T-cell (primary cell): ENCODE data around the gene C20orf204. TPM values are rescaled to one million over a fixed set of nuclear protein-coding genes. Genes with fewer than 3 reads are reported as not detected.

Experiments used
- ATAC-seq, 4 experiments: fragments of 200-7000 bp in 3 of 4; fragments of 150-1000 bp in 1 of 4; cut with Tn5 transposase; replicated peaks in 1 of 4; 1 replicate in 3 of 4; 2 replicates in 1 of 4; pipeline ENCODE4 v1.10.0; 2021; ENCODE audit warnings: moderate library complexity in 3 of 4, mild to moderate bottlenecking in 2 of 4, moderate number of reproducible peaks in 1 of 4
- CTCF ChIA-PET, 2 donors: fragments of 300-600 bp; sonication (Branson Sonifier 250); formaldehyde crosslinking; loops; one replicate each; lab custom pipeline; 2022; ENCODE audit warnings: antibody characterized with exemption in 2 of 2; lab: Charles Lee
- POLR2A ChIA-PET, 2 donors: fragments of 300-600 bp; sonication (Branson Sonifier 250); formaldehyde crosslinking; loops; one replicate each; lab custom pipeline; 2022; ENCODE audit warnings: antibody characterized with exemption in 2 of 2; lab: Charles Lee
- DNase-seq, 35 experiments: peaks; one replicate each; pipeline versions ENCODE4 v3.0.0 to v3.0.0-alpha.2; 2013 to 2023
- H3K27ac ChIP-seq: one replicate; pipeline ENCODE4 v1.5.1; 2013; ENCODE audit warnings: low read length
- H3K27me3 ChIP-seq, 2 experiments: replicated peaks in 1 of 2; 1 replicate in 1 of 2; 2 replicates in 1 of 2; pipeline versions ENCODE4 v1.6.1 to v1.7.0; 2013; ENCODE audit warnings: low read length in 1 of 2, mixed read lengths in 1 of 2; ENCODE audit not compliant: control insufficient read depth in 2 of 2, insufficient read depth in 2 of 2; ENCODE audit errors: extremely low read depth in 1 of 2
- H3K36me3 ChIP-seq, 2 donors: 1 replicate in 1 of 2; 2 replicates in 1 of 2; pipeline versions ENCODE4 v1.6.1 to v1.7.0; 2013; ENCODE audit warnings: low read length in 1 of 2; ENCODE audit not compliant: control insufficient read depth in 2 of 2, insufficient read depth in 1 of 2; ENCODE audit errors: extremely low read depth in 1 of 2
- H3K4me1 ChIP-seq, 2 experiments: 1 replicate in 1 of 2; 2 replicates in 1 of 2; pipeline versions ENCODE4 v1.6.1 to v1.7.0; 2013; ENCODE audit warnings: low read length in 2 of 2, mixed read lengths in 1 of 2; ENCODE audit not compliant: insufficient read depth in 2 of 2, control insufficient read depth in 1 of 2; ENCODE audit errors: extremely low read depth in 1 of 2
- H3K4me3 ChIP-seq, 2 donors: 1 replicate in 1 of 2; 2 replicates in 1 of 2; pipeline versions ENCODE4 v1.5.1 to v1.7.0; 2013; ENCODE audit warnings: mild to moderate bottlenecking in 2 of 2, low read length in 1 of 2, moderate library complexity in 1 of 2; ENCODE audit not compliant: control insufficient read depth in 1 of 2; ENCODE audit errors: extremely low read depth in 1 of 2
- H3K9me3 ChIP-seq: 2 replicates; pipeline ENCODE4 v1.7.0; 2013
- H3K27ac Mint-ChIP-seq, 2 donors: one replicate each; pipeline ENCODE4 v1.8.0; 2020 to 2021; ENCODE audit warnings: mild to moderate bottlenecking in 2 of 2, mixed read lengths in 2 of 2
- H3K27me3 Mint-ChIP-seq, 2 donors: one replicate each; pipeline ENCODE4 v1.8.0; 2021 to 2022; ENCODE audit warnings: mixed read lengths in 2 of 2
- H3K36me3 Mint-ChIP-seq: one replicate; pipeline ENCODE4 v1.8.0; 2021; ENCODE audit warnings: mixed read lengths
- H3K4me1 Mint-ChIP-seq, 3 donors: one replicate each; pipeline ENCODE4 v1.8.0; 2020 to 2022; ENCODE audit warnings: mixed read lengths in 3 of 3, mild to moderate bottlenecking in 1 of 3
- H3K4me3 Mint-ChIP-seq, 3 donors: one replicate each; pipeline ENCODE4 v1.8.0; 2020 to 2022; ENCODE audit warnings: mild to moderate bottlenecking in 3 of 3, mixed read lengths in 3 of 3, moderate library complexity in 3 of 3
- H3K9me3 Mint-ChIP-seq, 3 donors: one replicate each; pipeline ENCODE4 v1.8.0; 2020 to 2022; ENCODE audit warnings: mixed read lengths in 3 of 3
- WGBS: methylation state at CpG from one replicate; pipeline ENCODE4 v1.1.5; 2013; ENCODE audit warnings: missing lambda C conversion rate; ENCODE audit not compliant: insufficient coverage; 5-methylcytosine and 5-hydroxymethylcytosine counted together
- total RNA-seq, 35 experiments: library from RNA in 6 of 35; stranded (reverse) in 6 of 35; fragments of 120-200 nt in 1 of 35; gene quantifications; one replicate each; pipeline versions ENCODE4 v1.2.1 to v1.2.4 and lab custom pipeline; 2013 to 2026

C20orf204 gene
- total RNA-seq, 5 donors from 2014 or later (not counting 1 experiment from before 2014, with no cell fraction given): 4.5 to 20.8 (median 9.5) TPM

DNA sequence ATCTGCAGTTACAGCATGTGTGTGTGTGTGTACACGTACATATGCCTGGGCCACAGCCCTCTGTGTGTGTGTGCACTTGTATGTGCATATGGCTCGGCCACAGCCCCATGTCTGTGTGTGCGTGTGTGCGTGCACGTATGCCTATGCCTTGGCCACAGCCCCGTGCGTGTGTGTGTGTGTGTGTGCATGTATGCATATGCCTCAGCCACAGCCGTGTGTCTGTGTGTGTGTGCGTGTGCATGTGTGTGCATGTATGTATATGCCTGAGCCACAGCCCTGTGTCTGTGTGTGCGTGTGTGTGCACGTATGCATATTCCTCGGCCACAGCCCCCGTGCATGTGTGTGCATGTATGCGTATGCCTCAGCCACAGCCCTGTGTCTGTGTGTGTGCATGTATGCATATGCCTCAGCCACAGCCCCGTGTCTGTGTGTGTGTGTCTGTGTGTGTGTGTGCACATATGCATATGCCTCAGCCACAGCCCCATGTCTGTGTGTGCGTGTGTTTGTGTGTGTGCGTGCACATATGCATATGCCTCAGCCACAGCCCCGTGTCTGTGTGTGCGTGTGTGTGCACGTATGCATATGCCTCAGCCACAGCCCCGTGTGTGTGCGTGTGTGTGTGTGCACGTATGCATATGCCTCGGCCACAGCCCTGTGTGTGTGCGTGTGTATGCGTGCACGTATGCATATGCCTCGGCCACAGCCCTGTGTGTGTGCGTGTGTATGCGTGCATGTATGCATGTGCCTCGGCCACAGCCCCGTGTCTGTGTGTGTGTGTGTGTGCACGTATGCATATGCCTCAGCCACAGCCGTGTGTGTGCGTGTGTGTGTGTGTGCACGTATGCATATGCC lies 14.6 kb upstream of the C20orf204 start:
- ATAC-seq: no peak
- no peak overlapping the region for H3K27ac ChIP-seq
- Mint-ChIP-seq H3K9me3 (no peaks in the 10 kb centered on the region), H3K27ac (peak overlapping the region in 1 of 2 donors; percentile 39), H3K4me3 (no peak overlapping the region), H3K27me3 (no peaks in the 10 kb centered on the region), H3K36me3 (peaks cover 60% of the 10 kb centered on the region), H3K4me1 (peaks cover 3 to 27% (median 22%) of the 10 kb centered on the region in 3 donors)
- CTCF ChIA-PET: no interaction called here
- H3K36me3 ChIP-seq: peaks cover 36 to 80% of the 10 kb centered on the region in 2 donors
- no peak overlapping the region for H3K4me3 ChIP-seq
- H3K4me1 ChIP-seq: no peaks in the 10 kb centered on the region
- WGBS: 99% methylated on average over 31 of the region's 36 CpGs
- DNase-seq: no peak
- H3K27me3 ChIP-seq: no peaks in the 10 kb centered on the region
- POLR2A ChIA-PET: interaction anchor here in 1 of 2 donors (0.6 kb wide), 1 partner anchor 247 kb away, joined by 5 read pairs; no protein-coding TSS in a partner anchor
- H3K9me3 ChIP-seq: no peaks in the 10 kb centered on the region

DNA sequence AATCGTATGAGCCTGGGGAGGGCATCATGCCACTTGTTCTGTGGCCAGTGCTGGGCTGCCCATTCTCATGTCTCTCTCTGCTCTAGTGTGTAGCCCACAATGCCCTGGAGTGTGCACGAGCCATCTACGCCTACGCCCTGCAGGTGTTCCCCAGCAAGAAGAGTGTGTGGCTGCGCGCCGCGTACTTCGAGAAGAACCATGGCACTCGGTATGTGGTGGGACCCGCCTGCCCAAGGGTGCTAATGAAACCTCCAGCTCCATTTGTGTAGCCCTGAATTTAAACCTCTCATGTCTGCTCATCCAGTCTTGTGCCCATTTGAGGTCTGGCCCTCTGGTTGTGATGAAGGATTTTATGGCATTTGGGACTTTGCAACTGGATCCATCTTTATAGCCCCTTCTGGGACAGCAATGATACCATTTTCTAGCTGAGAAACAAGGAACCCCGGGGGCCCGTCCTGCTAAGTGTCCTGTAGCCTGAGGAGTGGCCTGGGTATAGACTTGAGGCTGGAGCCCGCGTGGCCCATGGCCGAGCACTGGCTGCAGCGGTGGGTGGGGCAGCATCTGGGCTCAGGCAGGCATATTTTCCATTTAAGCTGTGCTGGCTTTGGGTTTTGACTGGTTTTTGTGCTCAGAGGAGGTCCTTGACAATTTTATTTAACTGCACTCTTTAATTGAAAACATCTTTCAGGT lies 13.2 kb upstream of the C20orf204 start:
- Mint-ChIP-seq H3K36me3 (peaks cover 63% of the 10 kb centered on the region), H3K27ac (no peak overlapping the region), H3K27me3 (no peaks in the 10 kb centered on the region), H3K4me3 (no peak overlapping the region), H3K9me3 (no peaks in the 10 kb centered on the region), H3K4me1 (peaks cover 3 to 22% (median 19%) of the 10 kb centered on the region in 3 donors)
- Histone ChIP-seq H3K27me3 (no peaks in the 10 kb centered on the region), H3K36me3 (peaks cover 46 to 85% of the 10 kb centered on the region in 2 donors), H3K4me3 (no peak overlapping the region), H3K9me3 (no peaks in the 10 kb centered on the region), H3K27ac (no peak overlapping the region), H3K4me1 (no peaks in the 10 kb centered on the region)
- DNase-seq: no peak
- no peak for ATAC-seq
- POLR2A ChIA-PET: interaction anchor here in 1 of 2 donors (0.5 kb wide), 1 partner anchor 26 kb away, joined by 4 read pairs; no protein-coding TSS in a partner anchor
- CTCF ChIA-PET: no interaction called here
- 98% methylated on average over 17 of the region's 17 CpGs for WGBS

DNA sequence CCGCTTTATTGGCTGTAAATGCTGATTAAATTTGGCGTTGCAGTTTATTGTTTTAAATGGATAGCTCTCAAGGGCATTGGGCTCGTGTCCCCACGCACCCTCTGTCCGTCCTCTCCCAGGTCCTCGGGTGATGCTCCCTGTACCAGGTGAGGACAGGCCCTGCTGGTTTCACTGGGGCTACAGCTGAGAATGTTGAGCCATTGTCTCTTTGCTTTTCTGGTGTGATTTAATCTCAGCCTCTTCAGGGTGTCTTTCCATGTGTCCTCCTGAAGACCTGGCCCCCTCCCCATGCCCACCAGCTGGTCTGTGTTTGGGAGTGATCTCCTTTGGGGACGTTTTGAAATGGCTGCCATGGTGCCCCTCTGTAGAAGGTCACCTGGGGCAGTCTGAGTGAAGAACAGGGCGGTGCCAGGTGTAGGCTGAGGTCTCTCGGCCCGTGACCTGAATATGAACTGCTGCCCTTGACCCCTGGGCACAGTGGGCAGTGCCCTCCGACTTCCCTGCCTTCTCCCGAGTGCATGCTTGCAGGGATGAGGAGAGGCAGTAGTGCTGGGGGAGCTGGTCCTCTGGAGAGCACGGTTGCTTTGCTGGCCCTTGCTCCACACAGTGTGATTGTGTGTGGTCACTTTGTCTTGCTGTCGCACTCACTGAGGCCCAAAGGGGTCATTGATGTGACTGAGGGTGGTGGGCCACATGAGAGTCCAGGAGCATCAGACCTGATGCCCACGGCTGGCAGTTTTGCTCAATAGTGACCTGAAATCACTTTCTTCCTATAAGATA lies 12.4 kb upstream of the C20orf204 start:
- DNase-seq (no peak), ATAC-seq (no peak)
- H3K36me3 Mint-ChIP-seq: peaks cover 63% of the 10 kb centered on the region
- peaks cover 3 to 22% (median 19%) of the 10 kb centered on the region in 3 donors for H3K4me1 Mint-ChIP-seq
- ChIA-PET CTCF (no interaction called here), POLR2A (interaction anchor here in 1 of 2 donors (0.5 kb wide), 1 partner anchor 27 kb away, joined by 4 read pairs; no protein-coding TSS in a partner anchor)
- no peaks in the 10 kb centered on the region for H3K4me1 ChIP-seq
- H3K9me3 ChIP-seq: no peaks in the 10 kb centered on the region
- no peak overlapping the region for H3K4me3 Mint-ChIP-seq
- H3K27me3 ChIP-seq: no peaks in the 10 kb centered on the region
- no peak overlapping the region for H3K27ac Mint-ChIP-seq
- no peak overlapping the region for H3K4me3 ChIP-seq
- 97% methylated on average over 10 of the region's 15 CpGs for WGBS
- H3K27ac ChIP-seq: no peak overlapping the region
- H3K36me3 ChIP-seq: peaks cover 49 to 85% of the 10 kb centered on the region in 2 donors
- no peaks in the 10 kb centered on the region for H3K9me3 Mint-ChIP-seq
- no peaks in the 10 kb centered on the region for H3K27me3 Mint-ChIP-seq

DNA sequence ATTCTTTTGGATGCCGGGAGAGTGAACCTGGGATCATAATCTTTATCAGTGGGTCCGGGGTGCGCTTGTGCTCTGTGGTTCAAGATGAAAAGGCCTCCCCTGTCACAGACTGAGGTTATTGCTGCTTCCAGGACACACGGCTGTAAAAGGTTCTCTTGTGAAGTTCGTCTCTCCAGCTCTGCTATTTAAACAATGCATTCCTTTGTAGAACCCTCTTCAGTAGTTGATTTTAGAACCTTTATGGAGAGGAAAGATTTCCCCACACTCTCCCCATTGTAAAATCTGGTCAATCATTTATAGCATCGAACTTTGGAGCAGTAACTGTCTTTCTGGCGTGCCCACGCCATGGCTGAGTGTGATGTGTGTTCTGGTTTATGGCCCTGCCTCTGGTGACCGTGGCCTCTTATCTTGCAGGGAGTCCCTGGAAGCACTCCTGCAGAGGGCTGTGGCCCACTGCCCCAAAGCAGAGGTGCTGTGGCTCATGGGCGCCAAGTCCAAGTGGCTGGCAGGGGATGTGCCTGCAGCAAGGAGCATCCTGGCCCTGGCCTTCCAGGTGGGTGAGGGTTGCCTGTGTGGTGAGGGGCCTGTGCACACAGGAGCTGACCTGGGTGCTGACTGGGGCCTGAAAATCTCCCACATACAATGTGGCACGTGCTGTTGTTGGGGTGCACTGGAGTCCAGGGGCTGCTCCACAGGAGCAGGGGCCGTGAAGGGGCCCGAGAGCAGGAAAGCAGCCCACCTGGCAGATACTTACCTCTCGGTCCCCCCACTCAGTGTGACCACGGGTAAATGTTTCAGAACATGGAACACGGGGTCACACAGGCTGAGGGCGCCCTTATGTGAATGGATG lies 11.6 kb upstream of the C20orf204 start:
- Mint-ChIP-seq H3K36me3 (peaks cover 63% of the 10 kb centered on the region), H3K9me3 (no peaks in the 10 kb centered on the region), H3K4me3 (no peak overlapping the region), H3K27me3 (no peaks in the 10 kb centered on the region), H3K4me1 (peaks cover 1 to 22% (median 19%) of the 10 kb centered on the region in 3 donors), H3K27ac (no peak overlapping the region)
- Histone ChIP-seq H3K9me3 (no peaks in the 10 kb centered on the region), H3K27me3 (no peaks in the 10 kb centered on the region), H3K27ac (no peak overlapping the region), H3K4me1 (no peaks in the 10 kb centered on the region), H3K36me3 (peaks cover 47 to 84% of the 10 kb centered on the region in 2 donors), H3K4me3 (no peak overlapping the region)
- POLR2A ChIA-PET: no interaction called here
- no peak for DNase-seq
- no peak for ATAC-seq
- CTCF ChIA-PET: no interaction called here
- 97% methylated on average over 12 of the region's 17 CpGs for WGBS

DNA sequence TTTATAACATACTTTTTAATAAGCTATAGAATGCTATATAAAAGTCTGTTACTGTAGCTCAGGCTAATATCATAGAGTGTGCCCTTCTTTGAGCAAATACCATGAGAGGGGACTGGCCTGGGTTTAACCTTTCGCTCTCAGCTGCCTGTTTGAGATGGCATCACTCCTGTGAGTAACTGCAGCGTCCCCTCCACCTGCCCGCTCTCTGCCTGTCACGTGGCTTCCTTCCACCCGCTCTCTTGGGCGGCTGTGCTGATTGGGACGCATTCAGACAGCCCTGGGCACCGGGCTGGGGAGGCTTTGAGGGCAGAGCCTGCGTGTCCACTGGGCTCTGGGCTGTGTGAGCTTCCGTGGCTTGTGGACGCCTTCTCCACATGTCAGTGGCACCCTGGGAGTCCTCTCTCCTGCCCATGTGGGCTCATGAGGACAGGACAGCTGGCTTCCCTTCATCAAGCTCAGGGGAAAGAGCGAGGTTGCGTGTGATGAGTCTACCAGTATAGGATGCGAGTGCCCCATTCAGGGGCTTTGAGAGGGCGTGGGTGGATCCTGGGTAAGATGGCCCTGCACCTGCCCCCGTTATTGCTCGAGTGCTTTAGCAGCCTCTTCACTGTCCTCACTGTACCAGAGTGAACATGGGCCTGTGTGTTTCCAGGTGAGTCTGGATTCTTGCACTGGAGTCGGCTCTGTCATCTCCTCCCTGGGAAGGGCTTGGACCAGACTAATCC lies 10.7 kb upstream of the C20orf204 start:
- no peaks in the 10 kb centered on the region for H3K27me3 ChIP-seq
- no peak overlapping the region for H3K4me3 ChIP-seq
- no peak overlapping the region for H3K4me3 Mint-ChIP-seq
- DNase-seq (no peak), ATAC-seq (no peak)
- CTCF ChIA-PET: no interaction called here
- no peaks in the 10 kb centered on the region for H3K9me3 Mint-ChIP-seq
- WGBS: 98% methylated on average over 18 of the region's 18 CpGs
- no peaks in the 10 kb centered on the region for H3K4me1 ChIP-seq
- no peaks in the 10 kb centered on the region for H3K9me3 ChIP-seq
- H3K27ac ChIP-seq: no peak overlapping the region
- POLR2A ChIA-PET: no interaction called here
- peaks cover 57% of the 10 kb centered on the region for H3K36me3 Mint-ChIP-seq
- H3K27me3 Mint-ChIP-seq: no peaks in the 10 kb centered on the region
- H3K4me1 Mint-ChIP-seq: peaks cover 0 to 17% (median 13%) of the 10 kb centered on the region in 3 donors
- peak overlapping the region in 1 of 2 donors; percentile 23 for H3K27ac Mint-ChIP-seq
- peaks cover 50 to 86% of the 10 kb centered on the region in 2 donors for H3K36me3 ChIP-seq
